ENCODE data around the gene RNF5. TPM values are rescaled to one million over a fixed set of nuclear protein-coding genes. Genes with fewer than 3 reads are reported as not detected.
"Not testable (repeated sequence)": the region's sequence is repeated elsewhere in the genome, so short reads cannot be mapped to it uniquely, and the experiment has no call there.

RNF5 gene
- polyA plus RNA-seq, 12 donors, result 39.5 to 93.2 (median 46.9) TPM; not detected in 1

GRCh38 chr6:32171234-32171633, 7.0 kb upstream of the RNF5 start:
- no peak for DNase-seq

- no peak for DNase-seq
Observed at GRCh38 chr6:32173051-32173727, 5.0 kb upstream of the RNF5 start.

- DNase-seq, result no peak
Observed at GRCh38 chr6:32174416-32174815, 3.8 kb upstream of the RNF5 start.

GRCh38 chr6:32175322-32175710, 2.9 kb upstream of the RNF5 start:
- no peak for DNase-seq

GRCh38 chr6:32175711-32176475, 2.3 kb upstream of the RNF5 start, which contains the start of gene AGPAT1:
AGPAT1 (minus strand) TSS chr6:32176084; CDS start chr6:32171496, 4,588 bp downstream.
- peak; percentile 98 for DNase-seq

- no peak for DNase-seq
Observed at GRCh38 chr6:32176476-32177182, 1.6 kb upstream of the RNF5 start.

- DNase-seq, result no peak
Observed at GRCh38 chr6:32177183-32177787, 920 bp upstream of the RNF5 start.

- DNase-seq, result no peak
Observed at GRCh38 chr6:32178547-32179440, 589 bp downstream of the RNF5 start.

- no peak for DNase-seq
Observed at GRCh38 chr6:32179766-32180405, 1.7 kb downstream of the RNF5 start.

- no peak for DNase-seq
Observed at GRCh38 chr6:32181148-32181702, 3.0 kb downstream of the RNF5 start.

GRCh38 chr6:32181915-32182529, 3.8 kb downstream of the RNF5 start:
- no peak for DNase-seq

GRCh38 chr6:32182555-32182981, 4.4 kb downstream of the RNF5 start:
- DNase-seq, result no peak

- no peak for DNase-seq
Observed at GRCh38 chr6:32183030-32183429, 4.8 kb downstream of the RNF5 start.

GRCh38 chr6:32183483-32184083, 5.4 kb downstream of the RNF5 start:
- DNase-seq, result no peak

GRCh38 chr6:32184084-32184640, 6.0 kb downstream of the RNF5 start, which contains the start of gene AGER:
AGER (minus strand) TSS chr6:32184253; CDS start chr6:32184222, 31 bp downstream.
- no peak for DNase-seq

GRCh38 chr6:32185681-32186131, 7.5 kb downstream of the RNF5 start:
- peak; percentile 59 for DNase-seq

GRCh38 chr6:32186151-32186840, 8.1 kb downstream of the RNF5 start:
- not testable (repeated sequence) for DNase-seq
